ENCODE measurements around the gene ZFY. TPM values are rescaled to one million over a fixed set of nuclear protein-coding genes. Genes with fewer than 3 reads are reported as not detected.

Gene ZFY
- total RNA-seq, 1 donor from 2014 or later: 16.8 TPM

- H3K4me3 ChIP-seq (ENCODE audit: insufficient read depth, low read depth, low read length): peak overlapping the region; percentile 76
- DNase-seq (ENCODE audit: low read depth): no peak
- H3K9ac ChIP-seq (ENCODE audit: low read length): peak overlapping the region; percentile 99
- H4K20me1 ChIP-seq (ENCODE audit: insufficient read depth, low read length): peaks cover 40% of the 10 kb centered on the region
- peaks cover 2% of the 10 kb centered on the region for H3K4me1 ChIP-seq (ENCODE audit: insufficient read depth, low read length)
- no peaks in the 10 kb centered on the region for H3K9me3 ChIP-seq (ENCODE audit: insufficient read depth, low read depth, low read length)
- H3K27ac ChIP-seq (ENCODE audit: low read depth, low read length): no peak overlapping the region
- H3K27ac Mint-ChIP-seq (ENCODE audit: unreplicated experiment): no peak overlapping the region
- no peaks in the 10 kb centered on the region for H3K36me3 ChIP-seq (ENCODE audit: insufficient read depth, low read length)
- no peaks in the 10 kb centered on the region for H3K27me3 Mint-ChIP-seq (ENCODE audit: low read depth, unreplicated experiment)
- peak overlapping the region; percentile 92 for H3K4me2 ChIP-seq (ENCODE audit: low read length)
- FAIRE-seq: no peak
- no peak overlapping the region for H2AFZ ChIP-seq (ENCODE audit: low read depth, low read length)
- H3K9me3 Mint-ChIP-seq (ENCODE audit: unreplicated experiment): no peaks in the 10 kb centered on the region
- TF ChIP-seq CTCF (IDR thresholded peaks at IDR 0.05; ENCODE audit: insufficient read depth, low read depth, low read length) (no peak), EZH2 (IDR thresholded peaks at IDR 0.05; ENCODE audit: insufficient read depth, low read length) (no peak)
- H3K4me1 Mint-ChIP-seq (ENCODE audit: low read depth, unreplicated experiment): peaks cover 20% of the 10 kb centered on the region
- peaks cover 70% of the 10 kb centered on the region for H3K79me2 ChIP-seq (ENCODE audit: insufficient read depth, low read length)
- no peaks in the 10 kb centered on the region for H3K27me3 ChIP-seq (ENCODE audit: insufficient read depth, low read length)
- H3K36me3 Mint-ChIP-seq (ENCODE audit: low read depth, unreplicated experiment): no peaks in the 10 kb centered on the region
- peak overlapping the region; percentile 89 for H3K4me3 Mint-ChIP-seq (ENCODE audit: unreplicated experiment)
Measured at GRCh38 chrY:2937149-2937548, 2.0 kb downstream of the ZFY start.

- Mint-ChIP-seq H3K27ac (ENCODE audit: unreplicated experiment) (no peak overlapping the region), H3K27me3 (ENCODE audit: low read depth, unreplicated experiment) (no peaks in the 10 kb centered on the region), H3K9me3 (ENCODE audit: unreplicated experiment) (no peaks in the 10 kb centered on the region), H3K4me1 (ENCODE audit: low read depth, unreplicated experiment) (peaks cover 13% of the 10 kb centered on the region), H3K36me3 (ENCODE audit: low read depth, unreplicated experiment) (peaks cover under 1% of the 10 kb centered on the region), H3K4me3 (ENCODE audit: unreplicated experiment) (no peak overlapping the region)
- FAIRE-seq (no peak), DNase-seq (ENCODE audit: low read depth) (no peak)
- Histone ChIP-seq H3K36me3 (ENCODE audit: insufficient read depth, low read length) (no peaks in the 10 kb centered on the region), H3K27ac (ENCODE audit: low read depth, low read length) (no peak overlapping the region), H2AFZ (ENCODE audit: low read depth, low read length) (no peak overlapping the region), H3K4me2 (ENCODE audit: low read length) (no peak overlapping the region), H3K4me3 (ENCODE audit: insufficient read depth, low read depth, low read length) (no peak overlapping the region), H4K20me1 (ENCODE audit: insufficient read depth, low read length) (peaks cover 51% of the 10 kb centered on the region), H3K9me3 (ENCODE audit: insufficient read depth, low read depth, low read length) (no peaks in the 10 kb centered on the region), H3K9ac (ENCODE audit: low read length) (no peak overlapping the region), H3K27me3 (ENCODE audit: insufficient read depth, low read length) (no peaks in the 10 kb centered on the region), H3K79me2 (ENCODE audit: insufficient read depth, low read length) (peaks cover 100% of the 10 kb centered on the region), H3K4me1 (ENCODE audit: insufficient read depth, low read length) (no peaks in the 10 kb centered on the region)
- TF ChIP-seq CTCF (IDR thresholded peaks at IDR 0.05; ENCODE audit: insufficient read depth, low read depth, low read length): no peak
- TF ChIP-seq EZH2 (IDR thresholded peaks at IDR 0.05; ENCODE audit: insufficient read depth, low read length): no peak
Measured at GRCh38 chrY:2949590-2950252, 14.5 kb downstream of the ZFY start.

GRCh38 chrY:2950655-2951054, 15.5 kb downstream of the ZFY start:
- Mint-ChIP-seq H3K4me3 (ENCODE audit: unreplicated experiment) (no peak overlapping the region), H3K27ac (ENCODE audit: unreplicated experiment) (no peak overlapping the region), H3K9me3 (ENCODE audit: unreplicated experiment) (no peaks in the 10 kb centered on the region), H3K36me3 (ENCODE audit: low read depth, unreplicated experiment) (peaks cover 2% of the 10 kb centered on the region), H3K4me1 (ENCODE audit: low read depth, unreplicated experiment) (peaks cover 13% of the 10 kb centered on the region), H3K27me3 (ENCODE audit: low read depth, unreplicated experiment) (no peaks in the 10 kb centered on the region)
- H3K9ac ChIP-seq (ENCODE audit: low read length): no peak overlapping the region
- peaks cover 97% of the 10 kb centered on the region for H3K79me2 ChIP-seq (ENCODE audit: insufficient read depth, low read length)
- no peak overlapping the region for H3K4me3 ChIP-seq (ENCODE audit: insufficient read depth, low read depth, low read length)
- H3K27me3 ChIP-seq (ENCODE audit: insufficient read depth, low read length): no peaks in the 10 kb centered on the region
- no peaks in the 10 kb centered on the region for H3K36me3 ChIP-seq (ENCODE audit: insufficient read depth, low read length)
- no peak for DNase-seq (ENCODE audit: low read depth)
- peaks cover 47% of the 10 kb centered on the region for H4K20me1 ChIP-seq (ENCODE audit: insufficient read depth, low read length)
- no peak for FAIRE-seq
- H3K4me1 ChIP-seq (ENCODE audit: insufficient read depth, low read length): no peaks in the 10 kb centered on the region
- TF ChIP-seq CTCF (IDR thresholded peaks at IDR 0.05; ENCODE audit: insufficient read depth, low read depth, low read length): no peak
- no peak for TF ChIP-seq EZH2 (IDR thresholded peaks at IDR 0.05; ENCODE audit: insufficient read depth, low read length)
- no peak overlapping the region for H2AFZ ChIP-seq (ENCODE audit: low read depth, low read length)
- no peak overlapping the region for H3K27ac ChIP-seq (ENCODE audit: low read depth, low read length)
- H3K4me2 ChIP-seq (ENCODE audit: low read length): no peak overlapping the region
- H3K9me3 ChIP-seq (ENCODE audit: insufficient read depth, low read depth, low read length): no peaks in the 10 kb centered on the region

All from astrocyte (in vitro differentiated cells and primary cell).